ENCODE results near the gene CGREF1.
"Not testable (repeated sequence)": the region's sequence is repeated elsewhere in the genome, so short reads cannot be mapped to it uniquely, and the experiment has no call there.

CGREF1 gene

DNA sequence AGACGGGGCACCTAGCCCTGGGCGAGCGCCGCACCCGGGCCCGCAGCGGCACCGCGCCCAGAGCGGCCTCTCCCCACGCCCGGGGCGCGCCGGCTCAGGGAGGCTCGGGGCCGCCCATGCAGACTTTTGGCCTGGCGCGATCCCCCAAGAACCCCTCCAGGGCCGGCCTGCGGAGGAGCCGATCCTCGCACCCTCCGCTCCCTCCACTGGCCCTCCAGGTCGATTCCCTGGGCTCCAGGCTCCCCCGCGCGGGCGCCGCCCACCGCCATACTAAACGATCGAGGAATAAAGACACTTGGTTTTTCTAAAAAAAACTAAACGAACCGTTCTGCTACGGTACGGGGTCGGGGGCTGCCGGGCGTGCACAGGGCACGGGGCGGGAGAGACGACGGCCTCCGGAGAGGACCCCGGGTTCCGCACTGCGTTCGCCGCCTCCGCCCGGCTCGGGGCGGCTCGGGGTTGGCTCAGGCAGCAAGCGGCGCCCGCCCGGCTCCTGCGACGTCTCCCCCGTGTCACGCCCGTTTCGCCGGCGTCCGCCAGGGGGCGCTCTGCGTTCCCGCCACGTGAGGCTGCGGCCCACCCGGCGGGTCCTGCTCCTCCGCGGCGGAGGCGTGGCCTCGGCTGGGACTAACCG lies 32.7 kb downstream of the CGREF1 start:
- DNase-seq = peak; percentile 79 to 95

DNA sequence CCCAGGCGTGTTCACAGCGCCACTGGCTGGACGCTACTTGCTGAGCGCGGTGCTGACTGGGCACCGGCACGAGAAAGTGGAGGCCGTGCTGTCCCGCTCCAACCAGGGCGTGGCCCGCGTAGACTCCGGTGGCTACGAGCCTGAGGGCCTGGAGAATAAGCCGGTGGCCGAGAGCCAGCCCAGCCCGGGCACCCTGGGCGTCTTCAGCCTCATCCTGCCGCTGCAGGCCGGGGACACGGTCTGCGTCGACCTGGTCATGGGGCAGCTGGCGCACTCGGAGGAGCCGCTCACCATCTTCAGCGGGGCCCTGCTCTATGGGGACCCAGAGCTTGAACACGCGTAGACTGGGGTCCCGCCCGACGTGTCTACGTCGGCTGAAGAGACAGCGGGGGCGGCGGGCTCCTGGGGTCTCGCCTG lies 33.2 kb downstream of the CGREF1 start:
- DNase-seq = peak in 1 of 2 experiments; percentile 29

GRCh38 chr2:27085062-27085672 lies 33.8 kb downstream of the CGREF1 start:
- no peak for DNase-seq

DNA sequence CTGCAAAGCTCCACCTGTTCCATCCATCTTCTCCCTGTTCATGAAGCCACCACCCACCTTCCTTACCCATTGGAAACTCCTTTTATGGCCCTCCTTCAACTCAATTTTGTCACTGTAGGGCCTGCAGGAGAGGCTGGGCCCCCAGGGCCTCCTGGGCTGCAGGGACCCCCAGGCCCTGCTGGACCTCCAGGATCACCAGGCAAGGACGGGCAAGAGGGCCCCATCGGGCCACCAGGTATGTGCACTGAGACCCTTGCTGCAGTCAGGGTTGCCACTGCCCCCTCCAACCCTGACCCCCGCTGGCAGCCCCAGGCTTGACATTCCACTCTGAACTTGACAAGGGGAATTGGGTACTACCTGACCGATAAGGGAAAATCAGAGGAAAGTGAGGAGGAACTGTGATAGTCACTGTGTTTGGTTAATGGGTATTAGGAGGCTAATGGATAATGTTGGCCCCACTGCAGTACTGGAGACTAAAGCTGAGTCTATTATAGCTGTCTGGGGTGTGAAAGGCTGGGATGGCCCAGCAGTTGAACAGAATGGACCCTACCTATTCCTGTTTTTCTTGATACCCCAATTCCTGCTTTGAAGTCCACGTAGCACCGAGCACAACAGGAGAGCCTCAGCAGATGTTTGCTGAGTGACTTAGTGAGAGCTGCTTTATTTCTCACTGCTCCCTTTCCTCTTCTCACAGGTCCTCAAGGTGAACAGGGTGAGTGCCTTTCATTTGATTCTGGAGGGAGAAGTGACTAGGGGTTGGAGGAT lies 34.4 kb downstream of the CGREF1 start:
- DNase-seq = no peak

- DNase-seq = no peak
These were observed 35.3 kb downstream of the CGREF1 start for GRCh38 chr2:27083410-27084296.

- DNase-seq = no peak
These were observed 36.0 kb downstream of the CGREF1 start for GRCh38 chr2:27082773-27083409.

GRCh38 chr2:27081984-27082772 lies 36.8 kb downstream of the CGREF1 start:
- no peak for DNase-seq

DNA sequence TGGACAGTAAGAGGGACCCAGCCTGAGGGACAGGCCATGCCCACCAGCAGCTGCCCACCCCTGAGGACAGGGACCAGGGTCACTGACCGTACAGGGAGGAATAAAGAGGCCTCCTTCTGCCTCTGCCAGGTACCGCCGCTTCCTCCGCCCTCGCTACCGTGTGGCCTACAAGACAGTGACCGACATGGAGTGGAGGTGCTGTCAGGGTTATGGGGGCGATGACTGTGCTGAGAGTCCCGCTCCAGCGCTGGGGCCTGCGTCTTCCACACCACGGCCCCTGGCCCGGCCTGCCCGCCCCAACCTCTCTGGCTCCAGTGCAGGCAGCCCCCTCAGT lies 38.4 kb downstream of the CGREF1 start:
- DNase-seq = no peak

- no peak for DNase-seq
These were observed 38.8 kb downstream of the CGREF1 start for GRCh38 chr2:27080140-27080469.

GRCh38 chr2:27079233-27080139 lies 39.4 kb downstream of the CGREF1 start:
- DNase-seq = no peak

DNA sequence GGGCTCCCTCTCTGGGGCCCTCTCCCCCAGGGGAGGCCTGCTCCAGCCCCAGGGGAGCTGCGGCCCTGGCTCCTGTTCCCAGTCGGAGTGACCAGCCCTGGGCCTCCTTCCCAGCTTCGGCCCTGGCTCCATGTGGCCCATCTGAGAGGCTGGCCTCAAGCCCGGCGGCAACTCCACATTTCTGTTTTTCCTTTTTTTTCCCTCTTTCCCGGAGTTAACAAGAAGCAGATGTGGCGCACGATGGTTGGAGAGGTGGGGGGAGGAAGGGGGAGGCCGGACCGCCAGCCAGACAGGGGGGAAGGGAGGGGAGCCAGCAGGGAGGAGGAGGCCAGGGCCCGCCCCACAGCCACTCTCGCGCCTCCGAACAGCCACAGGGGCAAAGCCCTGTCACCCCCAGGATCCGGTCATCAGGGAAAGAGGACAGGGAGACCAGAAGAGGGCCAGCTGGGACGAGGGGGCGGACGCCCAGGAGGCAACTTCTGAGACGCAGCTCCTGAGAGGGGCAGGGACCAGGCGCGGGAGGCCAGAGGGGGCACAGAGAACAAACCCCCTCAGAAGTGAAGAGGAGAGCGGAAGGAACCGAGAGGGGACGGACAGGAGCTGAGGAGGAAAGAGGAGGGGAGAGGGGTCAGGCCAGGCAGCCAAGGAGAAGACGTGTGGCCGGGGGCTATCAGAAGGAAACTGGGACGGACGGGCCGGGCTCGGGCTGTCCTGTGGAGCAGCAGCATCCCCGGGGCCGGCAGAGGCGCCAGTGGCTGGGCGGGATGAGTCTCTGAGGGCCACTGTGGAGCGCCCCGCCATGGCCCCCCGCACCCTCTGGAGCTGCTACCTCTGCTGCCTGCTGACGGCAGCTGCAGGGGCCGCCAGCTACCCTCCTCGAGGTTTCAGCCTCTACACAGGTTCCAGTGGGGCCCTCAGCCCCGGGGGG lies 40.4 kb downstream of the CGREF1 start, which contains the start of gene EMILIN1:
EMILIN1 (plus strand) TSS at position 349 of the 928 bp plus-strand sequence; CDS start at position 800, 451 bp downstream.
- DNase-seq = peak; percentile 43 to 86

- no peak for DNase-seq
These were observed 41.7 kb downstream of the CGREF1 start for GRCh38 chr2:27077231-27077630.

GRCh38 chr2:27076323-27076722 lies 42.6 kb downstream of the CGREF1 start:
- no peak for DNase-seq

DNA sequence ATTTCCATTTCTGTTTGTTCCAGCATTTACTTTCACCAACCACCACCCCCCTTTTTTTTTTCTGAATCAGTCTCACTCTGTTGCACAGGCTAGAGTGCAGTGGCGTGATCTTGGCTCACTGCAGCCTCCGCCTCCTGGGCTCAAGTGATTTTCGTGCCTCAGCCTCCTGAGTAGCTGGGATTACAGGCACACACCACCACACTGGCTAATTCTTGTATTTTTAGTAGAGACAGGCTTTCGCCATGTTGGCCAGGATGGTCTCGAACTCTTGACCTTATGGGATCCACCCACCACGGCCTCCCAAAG lies 43.4 kb downstream of the CGREF1 start:
- DNase-seq = not testable (repeated sequence)

DNA sequence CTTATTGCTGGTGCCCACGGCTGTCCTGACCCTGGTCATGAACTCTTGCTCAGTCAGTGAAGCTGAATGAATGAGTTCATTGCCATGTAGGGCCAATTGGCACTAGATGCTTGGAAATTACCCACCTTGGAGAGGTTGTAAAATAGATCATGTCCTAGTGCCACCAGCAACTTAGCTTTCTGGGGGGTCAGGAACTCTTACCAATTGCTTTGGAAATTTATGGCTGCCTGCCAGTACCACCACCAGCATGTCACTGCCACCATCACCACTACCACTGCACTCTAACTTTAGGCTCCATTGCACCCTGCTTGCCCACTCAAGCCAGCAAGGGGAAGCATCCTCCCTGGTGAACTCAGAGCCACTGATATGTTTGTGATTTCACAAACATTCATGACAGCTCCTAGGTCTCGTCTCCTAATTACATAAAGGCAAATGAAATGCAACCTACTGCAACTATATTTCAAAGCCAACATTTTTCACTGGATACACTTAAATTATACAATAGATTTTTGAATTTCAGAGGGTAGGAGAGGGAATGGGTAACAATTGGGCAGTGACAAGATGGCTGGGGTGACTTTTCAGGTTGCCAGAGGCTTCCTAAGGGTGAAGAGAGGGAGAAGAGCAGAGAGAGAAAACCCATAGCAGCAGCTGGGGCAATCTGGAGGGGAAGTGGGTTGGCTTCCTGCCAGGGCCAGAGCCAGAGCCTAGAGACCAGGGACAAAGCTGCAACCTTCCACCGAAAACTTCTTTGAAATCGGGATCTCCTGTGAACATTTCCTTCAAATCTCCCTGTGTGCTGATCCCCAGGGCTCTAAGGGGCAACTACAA lies 44.0 kb downstream of the CGREF1 start:
- peak; percentile 31 to 67 for DNase-seq

GRCh38 chr2:27073782-27074181 lies 45.1 kb downstream of the CGREF1 start:
- DNase-seq = no peak

DNA sequence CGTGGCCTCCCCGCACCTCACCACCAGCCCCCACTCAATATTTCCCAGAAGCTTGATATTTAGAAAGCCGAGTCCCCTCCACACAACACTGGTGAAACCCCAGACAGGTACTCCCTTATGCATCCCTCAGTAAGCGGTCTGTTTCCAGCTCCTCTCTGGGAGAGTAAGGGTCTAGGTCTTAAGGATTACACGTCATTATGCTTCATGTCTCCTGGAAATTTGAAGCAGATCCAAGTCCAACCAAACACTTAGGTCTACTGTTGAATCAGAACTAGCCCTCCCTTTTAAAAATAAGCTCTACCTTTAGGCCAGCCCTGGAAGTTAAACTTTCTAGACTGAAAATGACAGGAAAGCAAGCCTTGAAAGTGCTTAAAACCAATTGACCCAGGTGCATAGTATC lies 46.0 kb downstream of the CGREF1 start:
- DNase-seq = no peak

- peak; percentile 23 to 52 for DNase-seq
These were observed 46.7 kb downstream of the CGREF1 start for GRCh38 chr2:27071990-27072830.

All from NCI-H446 (cell line).